SK-N-SH (cell line): Measurements from ENCODE around the gene CREB5. TPM values are rescaled to one million over a fixed set of nuclear protein-coding genes. Genes with fewer than 3 reads are reported as not detected.
A peak's percentile ranks its signal among the peaks of the same experiment; 100 is the strongest.

Experiments used
- CTCF ChIA-PET: fragments of 300-600, 350-600 bp; formaldehyde crosslinking; extraction: SDS; loops from one replicate; lab custom pipeline; 2021; lab: Yijun Ruan, JAX
- POLR2A ChIA-PET: fragments of 350-600 bp; sonication (Branson Sonifier 250); formaldehyde crosslinking; extraction: SDS; loops from one replicate; lab custom pipeline; 2020; ENCODE audit warnings: antibody characterized with exemption, inconsistent platforms; lab: Yijun Ruan, JAX
- DNase-seq: peaks from one replicate; pipeline ENCODE4 v3.0.0; 2012
- H2AFZ ChIP-seq: fragments of 200-600 bp; sonication (generic); 2 replicates; pipeline ENCODE4 v1.8.1; 2016; ENCODE audit warnings: antibody characterized with exemption, mild to moderate bottlenecking, low read depth
- H3F3A ChIP-seq: fragments of 200-600 bp; sonication (generic); replicated peaks from 2 replicates; pipeline ENCODE3; 2016; ENCODE audit warnings: antibody characterized with exemption, mild to moderate bottlenecking; ENCODE audit not compliant: insufficient read depth
- H3K27ac ChIP-seq, 2 experiments: fragments of 200-500 bp in 1 of 2; fragments of 200-600 bp in 1 of 2; sonication (Bioruptor generic) in 1 of 2; sonication (generic), shearing (Covaris generic) in 1 of 2; 2 replicates each; pipeline versions ENCODE4 v1.5.1 to v1.6.1; 2014 to 2016; ENCODE audit warnings: low read depth in 2 of 2, inconsistent platforms in 1 of 2, low read length in 1 of 2, mild to moderate bottlenecking in 1 of 2, mixed read lengths in 1 of 2
- H3K27me3 ChIP-seq: fragments of 200-600 bp; sonication (generic), shearing (Covaris generic); 2 replicates; pipeline ENCODE4 v1.6.1; 2016; ENCODE audit warnings: mixed run types; ENCODE audit not compliant: insufficient read depth
- H3K36me3 ChIP-seq, 2 experiments: fragments of 200-500 bp in 1 of 2; fragments of 200-600 bp in 1 of 2; sonication (Bioruptor generic) in 1 of 2; sonication (generic) in 1 of 2; replicated peaks in 1 of 2; 2 replicates each; pipeline versions ENCODE3 to v1.5.1; 2014 to 2016; ENCODE audit warnings: low read length in 1 of 2, mild to moderate bottlenecking in 1 of 2; ENCODE audit not compliant: insufficient read depth in 2 of 2, control insufficient read depth in 1 of 2
- H3K4me1 ChIP-seq, 2 experiments: fragments of 200-500 bp in 1 of 2; fragments of 200-600 bp in 1 of 2; sonication (Bioruptor generic) in 1 of 2; sonication (generic), shearing (Covaris generic) in 1 of 2; 2 replicates each; pipeline versions ENCODE4 v1.5.1 to v1.6.1; 2014 to 2016; ENCODE audit warnings: low read depth in 1 of 2, low read length in 1 of 2, mixed run types in 1 of 2; ENCODE audit not compliant: insufficient read depth in 2 of 2, control insufficient read depth in 1 of 2
- H3K4me2 ChIP-seq: fragments of 200-600 bp; sonication (generic), shearing (Covaris generic); 2 replicates; pipeline ENCODE4 v1.6.1; 2017; ENCODE audit warnings: mixed run types
- H3K4me3 ChIP-seq, 2 experiments: fragments of 200-500 bp in 1 of 2; fragments of 200-600 bp in 1 of 2; sonication (Bioruptor generic) in 1 of 2; sonication (generic), shearing (Covaris generic) in 1 of 2; 2 replicates each; pipeline versions ENCODE4 v1.5.1 to v1.8.1; 2014 to 2016; ENCODE audit warnings: low read depth in 2 of 2, inconsistent platforms in 1 of 2, low read length in 1 of 2, mild to moderate bottlenecking in 1 of 2, mixed read lengths in 1 of 2, moderate library complexity in 1 of 2
- H3K79me2 ChIP-seq: fragments of 200-600 bp; sonication (generic); 2 replicates; pipeline ENCODE4 v1.8.1; 2017; ENCODE audit warnings: mild to moderate bottlenecking; ENCODE audit not compliant: insufficient read depth
- H3K9ac ChIP-seq: fragments of 200-600 bp; sonication (generic); 2 replicates; pipeline ENCODE4 v1.6.1; 2017; ENCODE audit warnings: mixed run types
- H3K9me2 ChIP-seq: fragments of 200-600 bp; sonication (generic); 2 replicates; pipeline ENCODE4 v1.6.1; 2017; ENCODE audit warnings: mixed run types
- H3K9me3 ChIP-seq: fragments of 200-600 bp; sonication (generic); 2 replicates; pipeline ENCODE4 v1.6.1; 2017; ENCODE audit warnings: mixed run types, mild to moderate bottlenecking, moderate library complexity
- H4K20me1 ChIP-seq: fragments of 200-600 bp; sonication (generic); 2 replicates; pipeline ENCODE4 v1.6.1; 2017; ENCODE audit warnings: mild to moderate bottlenecking, mixed run types; ENCODE audit not compliant: insufficient read depth
- CHD2 ChIP-seq: fragments of 150-350 bp; IDR thresholded peaks from 2 replicates; pipeline ENCODE4 v1.6.1; 2018; ENCODE audit warnings: low read length; ENCODE audit not compliant: partially characterized antibody
- ELF1 ChIP-seq: IDR thresholded peaks from 2 replicates; pipeline ENCODE4 v1.4.0; 2012
- EP300 ChIP-seq, 2 experiments: IDR thresholded peaks; 2 replicates each; pipeline versions ENCODE4 v1.4.0 to v1.6.1; 2012; ENCODE audit warnings: borderline replicate concordance in 1 of 2, low read depth in 1 of 2, low read length in 1 of 2
- FOSL2 ChIP-seq: IDR thresholded peaks from 2 replicates; pipeline ENCODE4 v1.4.0; 2012; ENCODE audit warnings: low read depth, mild to moderate bottlenecking, moderate library complexity, borderline replicate concordance
- FOXM1 ChIP-seq: IDR thresholded peaks from 2 replicates; pipeline ENCODE4 v1.4.0; 2012; ENCODE audit warnings: low read depth, mild to moderate bottlenecking
- IRF3 ChIP-seq: fragments of 150-350 bp; IDR thresholded peaks from 2 replicates; pipeline ENCODE4 v1.6.1; 2016; ENCODE audit warnings: mild to moderate bottlenecking, low read depth, low read length
- JUND ChIP-seq: IDR thresholded peaks from 2 replicates; pipeline ENCODE4 v1.4.0; 2012
- MEF2A ChIP-seq: IDR thresholded peaks from 2 replicates; pipeline ENCODE4 v1.4.0; 2012; ENCODE audit warnings: low read depth, borderline replicate concordance
- MXI1 ChIP-seq: IDR thresholded peaks from 2 replicates; pipeline ENCODE4 v1.6.1; 2012; ENCODE audit warnings: mild to moderate bottlenecking, low read depth, low read length, improper control_type of control experiment
- NFIC ChIP-seq: IDR thresholded peaks from 2 replicates; pipeline ENCODE4 v1.4.0; 2012; ENCODE audit warnings: borderline replicate concordance
- NRF1 ChIP-seq: IDR thresholded peaks from 2 replicates; pipeline ENCODE4 v1.6.1; 2012; ENCODE audit warnings: low read depth, mild to moderate bottlenecking, low read length
- POLR2AphosphoS5 ChIP-seq: IDR thresholded peaks from 2 replicates; pipeline ENCODE4 v1.6.1; 2012; ENCODE audit warnings: low read depth, low read length
- RAD21 ChIP-seq: IDR thresholded peaks from 2 replicates; pipeline ENCODE4 v1.6.1; 2012; ENCODE audit warnings: mild to moderate bottlenecking, low read length
- RCOR1 ChIP-seq: fragments of 150-350 bp; IDR thresholded peaks from 2 replicates; pipeline ENCODE4 v1.6.1; 2017; ENCODE audit warnings: antibody characterized with exemption, low read length
- SMC3 ChIP-seq: IDR thresholded peaks from 2 replicates; pipeline ENCODE4 v1.6.1; 2012; ENCODE audit warnings: low read depth, low read length, improper control_type of control experiment
- TAF1 ChIP-seq: IDR thresholded peaks from 2 replicates; pipeline ENCODE4 v1.6.1; 2012; ENCODE audit warnings: low read depth, mild to moderate bottlenecking, low read length, moderate library complexity, borderline replicate concordance
- TCF12 ChIP-seq: IDR thresholded peaks from 2 replicates; pipeline ENCODE4 v1.4.0; 2012
- TEAD4 ChIP-seq: IDR thresholded peaks from 2 replicates; pipeline ENCODE4 v1.4.0; 2012; ENCODE audit warnings: mild to moderate bottlenecking, borderline replicate concordance; ENCODE audit not compliant: insufficient read depth
- USF1 ChIP-seq: IDR thresholded peaks from 2 replicates; pipeline ENCODE4 v1.4.0; 2012; ENCODE audit warnings: low read depth, borderline replicate concordance
- WGBS: methylation state at CpG from one replicate; pipeline ENCODE4 v1.1.6; 2017; ENCODE audit warnings: low lambda C conversion rate; 5-methylcytosine and 5-hydroxymethylcytosine counted together
- polyA plus RNA-seq, 3 experiments: library from polyadenylated mRNA; depleted of rRNA; stranded (reverse); fragments of >200 nt; gene quantifications; 2 replicates each; pipeline ENCODE4 v1.2.3, GENCODE V29; 2012

Gene CREB5
- polyA plus RNA-seq, 1 of the 3 experiments (the other 2 are of a cell fraction), result 19.3 TPM

DNA sequence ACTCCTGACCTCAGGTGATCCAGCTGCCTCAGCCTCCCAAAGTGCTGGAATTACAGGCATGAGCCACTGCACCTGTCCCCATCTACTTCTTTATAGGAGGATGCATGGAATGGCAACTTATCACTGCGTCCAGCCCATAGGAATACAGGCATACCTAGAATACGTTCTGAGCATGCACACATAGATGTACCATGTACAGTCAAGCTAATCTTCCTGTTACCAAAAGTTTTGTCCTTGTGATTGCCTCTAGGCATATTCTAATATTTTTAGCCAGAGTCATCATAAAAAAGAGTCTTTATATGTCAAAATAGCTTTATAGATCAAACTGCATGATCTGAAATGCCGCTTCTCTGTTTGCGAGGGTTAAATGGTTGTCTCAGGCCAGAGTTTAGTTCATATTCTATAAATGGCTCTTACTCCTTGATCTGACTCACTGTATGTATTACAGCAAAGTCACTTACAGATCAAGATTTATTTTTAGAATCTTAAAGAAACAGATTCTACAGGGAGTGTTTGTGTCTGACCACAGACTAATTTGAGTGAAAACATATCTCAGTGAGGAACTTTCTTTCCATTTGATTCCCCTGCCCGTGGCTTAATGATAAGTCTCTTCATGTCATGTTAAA is 210.9 kb downstream of the CREB5 start:
- H3K9me2 ChIP-seq, result no peaks in the 10 kb centered on the region
- H2AFZ ChIP-seq, result no peak overlapping the region
- peak overlapping the region in 1 of 2 experiments; percentile 12; a peak in 1 of 4 replicates for H3K27ac ChIP-seq
- H3K9me3 ChIP-seq, result no peaks in the 10 kb centered on the region
- WGBS, result 55% methylated on average over 5 of the region's 5 CpGs
- TF ChIP-seq USF1 (no peak), NRF1 (no peak), FOXM1 (no peak), RAD21 (no peak), MXI1 (no peak), NFIC (no peak), FOSL2 (peak; percentile 58; the same call in 1 of the 2 replicates), JUND (peak; percentile 36; the same call in 1 of the 2 replicates), EP300 (IDR thresholded peaks at IDR 0.05; ENCODE audit: borderline replicate concordance in 1 of 2, low read depth in 1 of 2, low read length in 1 of 2) (peak in 1 of 2 experiments; percentile 31; a peak in 1 of 4 replicates), POLR2AphosphoS5 (no peak; the same call in 1 of the 2 replicates), CHD2 (no peak), MEF2A (peak; percentile 99), TAF1 (no peak), TCF12 (peak; percentile 24; the same call in 1 of the 2 replicates), IRF3 (no peak), SMC3 (no peak), ELF1 (no peak), TEAD4 (no peak; the same call in 1 of the 2 replicates), RCOR1 (no peak)
- H3K79me2 ChIP-seq, result no peaks in the 10 kb centered on the region
- H3K4me1 ChIP-seq, result peaks cover 0 to 18% of the 10 kb centered on the region in 2 experiments; a peak in 2 of 4 replicates
- H3K9ac ChIP-seq, result no peak overlapping the region
- H4K20me1 ChIP-seq, result no peaks in the 10 kb centered on the region
- H3K4me2 ChIP-seq, result peak overlapping the region; percentile 38; the same call in 1 of the 2 replicates
- ChIA-PET POLR2A (no interaction called here), CTCF (interaction anchor here (0.7 to 3.5 kb wide), 16 partner anchors 9 to 785 kb away, joined by 3 to 24 read pairs (median 3); no protein-coding TSS in a partner anchor)
- DNase-seq, result no peak
- no peaks in the 10 kb centered on the region for H3K27me3 ChIP-seq
- H3K36me3 ChIP-seq, result no peaks in the 10 kb centered on the region
- H3K4me3 ChIP-seq, result no peak overlapping the region
- no peaks in the 10 kb centered on the region for H3F3A ChIP-seq
